SU-DHL-6 (cell line): Measurements from ENCODE around the gene MORN3.

Experiments used
- CTCF ChIP-seq: fragments of 200-600 bp; sonication (generic); IDR thresholded peaks from one replicate; pipeline ENCODE4 v1.5.1; 2017; ENCODE audit warnings: antibody characterized with exemption, mild to moderate bottlenecking, low read length, moderate library complexity; ENCODE audit not compliant: insufficient read depth, poor library complexity, severe bottlenecking
- EZH2phosphoT487 ChIP-seq: fragments of 200-600 bp; sonication (generic), shearing (Covaris generic); conservative IDR thresholded peaks from 2 replicates; pipeline ENCODE4 v1.6.1; 2018; ENCODE audit warnings: mild to moderate bottlenecking, antibody characterized with exemption, low read length, moderate library complexity, mixed read lengths

GRCh38 chr12:121651320-121651719 lies 18.1 kb downstream of the MORN3 start:
- TF ChIP-seq CTCF (no peak), EZH2phosphoT487 (no peak)
